ENCODE data around the gene TBPL1.

- TF ChIP-seq CTCF (IDR thresholded peaks at IDR 0.05) (peak; percentile 66 to 81 (median 77)), POLR2A (IDR thresholded peaks at IDR 0.05) (no peak)
Observed at GRCh38 chr6:133973109-133973971, 20.3 kb downstream of the TBPL1 start.

Data from breast epithelium (tissue), 3 donors.